GM13977 (cell line): ENCODE results near the gene ERMP1.

Experiments used
- DNase-seq: peaks from one replicate; pipeline ENCODE4 v3.0.0; 2012; ENCODE audit warnings: low spot score
- CTCF ChIP-seq: IDR thresholded peaks from 2 replicates; pipeline ENCODE4 v1.5.1; 2012; ENCODE audit warnings: mild to moderate bottlenecking, control low read depth; ENCODE audit not compliant: insufficient read depth; ENCODE audit errors: extremely low read depth, missing control alignments
- in situ Hi-C: fragments of 300-500 bp; cut with MboI; formaldehyde crosslinking; loops from one replicate; pipeline ENCODE4 v1.12.0; 2022; ENCODE audit warnings: low sequenced_read_pairs, low pct_unique_long_range_greater_than_20kb, mixed read lengths, inconsistent platforms; ENCODE audit not compliant: unreplicated experiment

ERMP1 gene

DNA sequence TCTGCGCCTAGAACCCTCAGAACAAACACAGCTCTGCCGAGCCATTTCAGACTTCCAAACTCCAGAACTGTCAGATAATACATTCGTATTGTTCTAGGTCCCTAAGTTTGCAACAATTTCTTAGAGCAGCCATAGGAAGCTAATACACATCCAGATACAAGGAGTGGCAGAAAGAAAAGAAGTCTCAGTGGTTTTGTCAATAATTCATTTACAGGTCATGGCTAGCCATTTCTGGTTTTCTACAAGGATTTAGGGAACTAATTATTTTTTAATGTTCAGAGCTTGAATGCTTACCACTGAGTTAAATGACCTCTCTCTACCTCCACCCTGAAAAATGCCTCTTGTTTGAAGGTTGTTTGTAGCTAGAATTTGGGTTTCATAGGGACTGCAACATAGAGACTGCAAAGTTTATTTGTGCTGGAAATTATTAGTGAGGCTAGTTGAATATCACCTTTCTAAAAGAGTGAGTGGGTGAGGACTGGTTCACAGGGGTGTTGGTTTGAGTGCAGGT, 15.5 kb upstream of the ERMP1 start:
- no peak for TF ChIP-seq CTCF
- DNase-seq = no peak
- in situ Hi-C loops = no loop called here

DNA sequence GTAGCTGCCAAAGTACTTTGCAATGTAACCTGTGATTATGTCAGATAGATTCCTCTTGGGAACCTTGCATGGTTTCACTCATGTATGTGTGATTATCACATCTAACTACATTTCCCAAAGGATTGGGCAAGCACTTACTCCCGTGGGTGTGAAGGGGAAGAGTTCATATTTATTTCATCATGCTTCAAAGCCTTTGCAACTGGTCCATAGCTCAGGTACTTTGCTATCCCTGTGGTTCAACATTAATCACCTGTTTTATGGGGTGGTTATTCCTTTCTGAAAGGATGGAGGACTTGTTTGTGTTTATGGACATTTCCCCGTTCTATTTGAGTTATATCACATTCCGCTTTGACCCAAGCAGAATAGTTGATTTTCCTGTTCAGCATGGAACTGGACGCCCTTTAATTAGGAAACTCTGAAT, 13.6 kb upstream of the ERMP1 start:
- no peak for DNase-seq
- in situ Hi-C loops = no loop called here

GRCh38 chr9:5846096-5846495, 13.2 kb upstream of the ERMP1 start:
- DNase-seq = no peak
- in situ Hi-C loops = no loop called here
- TF ChIP-seq CTCF = no peak

More for the DNA sequence above, 13.6 kb upstream of the ERMP1 start:
- no peak for TF ChIP-seq CTCF

DNA sequence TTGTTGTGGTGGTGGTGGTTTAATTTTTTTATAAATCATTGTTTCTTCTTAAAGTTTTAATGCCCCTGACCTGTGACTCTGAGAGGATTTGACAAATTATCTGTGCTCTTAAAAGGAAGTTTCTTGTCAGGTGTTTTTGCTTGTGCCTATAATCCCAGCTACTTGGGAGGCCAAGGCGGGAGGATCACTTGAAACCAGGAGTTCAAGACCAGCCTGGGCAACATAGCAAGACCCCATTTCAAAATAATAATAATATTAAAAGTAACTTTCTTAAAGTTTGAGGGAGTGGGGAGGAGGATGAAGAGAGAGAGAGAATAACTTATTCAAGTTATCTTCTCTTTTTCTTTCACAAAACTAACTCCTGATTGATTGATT, 12.2 kb upstream of the ERMP1 start:
- in situ Hi-C loops = no loop called here
- DNase-seq = no peak
- TF ChIP-seq CTCF = no peak

DNA sequence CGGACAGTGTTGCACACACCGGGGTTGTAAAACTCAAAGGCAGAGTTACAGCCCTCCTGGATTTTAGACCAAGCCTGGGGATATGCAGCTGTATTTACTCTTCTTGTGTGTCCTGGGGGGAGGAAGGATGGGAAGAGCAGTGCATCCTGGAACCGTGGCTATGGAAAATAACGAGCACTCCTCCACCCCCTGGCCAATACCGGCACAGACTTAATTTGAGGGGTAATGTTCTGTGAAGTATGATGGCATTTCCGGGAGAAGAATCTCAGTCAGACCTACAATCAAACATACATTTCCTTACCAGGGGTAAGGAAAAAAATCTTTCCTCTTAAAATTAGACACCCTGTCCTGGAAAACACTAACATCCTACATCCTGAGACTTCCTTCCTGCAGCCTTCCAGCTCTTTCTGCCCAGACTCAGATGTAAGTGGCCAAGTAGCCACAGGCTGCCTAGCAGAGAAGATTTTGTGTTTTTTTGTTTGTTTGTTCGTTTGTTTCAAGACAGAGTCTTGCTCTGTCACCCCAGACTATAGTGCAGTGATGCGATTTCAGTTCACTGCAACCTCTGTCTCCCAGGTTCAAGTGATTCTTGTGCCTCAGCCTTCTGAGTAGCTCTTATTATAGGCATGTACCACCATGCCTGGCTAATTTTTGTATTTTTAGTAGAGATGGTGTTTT, 11.0 kb upstream of the ERMP1 start:
- DNase-seq = no peak
- in situ Hi-C loops = no loop called here
- TF ChIP-seq CTCF = no peak

GRCh38 chr9:5842929-5843793, 10.2 kb upstream of the ERMP1 start:
- in situ Hi-C loops = no loop called here
- no peak for TF ChIP-seq CTCF
- DNase-seq = no peak
